Inflammatory macrophage (primary cell): ENCODE measurements around the gene TUBGCP3.

ENCODE experiments used
- DNase-seq, 2 donors: peaks; one replicate each; pipeline ENCODE4 v3.0.0-alpha.2; 2020 to 2022

The TUBGCP3 gene

DNA sequence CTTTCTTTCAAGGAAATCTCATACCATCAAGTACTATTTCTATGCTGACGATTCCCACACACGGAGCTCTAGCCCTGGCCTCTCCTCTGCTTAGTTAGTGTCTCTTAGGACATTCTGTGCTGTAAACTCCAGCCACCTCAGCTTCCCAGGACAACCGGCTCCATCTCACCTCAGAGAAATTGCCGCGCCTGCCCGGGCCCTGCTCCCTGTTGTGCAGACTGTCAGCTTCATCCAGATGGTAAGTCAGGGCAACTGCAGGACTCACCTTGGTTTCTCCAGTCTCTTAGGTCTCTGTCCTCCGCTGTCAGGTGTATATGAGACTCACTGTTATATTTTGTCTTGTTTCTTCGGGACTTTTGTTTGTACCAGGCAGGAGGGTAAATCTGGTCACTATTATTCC lies 113.1 kb downstream of the TUBGCP3 start:
- DNase-seq = no peak

- no peak for DNase-seq
Observed at GRCh38 chr13:112473818-112474217, 114.1 kb downstream of the TUBGCP3 start.

DNA sequence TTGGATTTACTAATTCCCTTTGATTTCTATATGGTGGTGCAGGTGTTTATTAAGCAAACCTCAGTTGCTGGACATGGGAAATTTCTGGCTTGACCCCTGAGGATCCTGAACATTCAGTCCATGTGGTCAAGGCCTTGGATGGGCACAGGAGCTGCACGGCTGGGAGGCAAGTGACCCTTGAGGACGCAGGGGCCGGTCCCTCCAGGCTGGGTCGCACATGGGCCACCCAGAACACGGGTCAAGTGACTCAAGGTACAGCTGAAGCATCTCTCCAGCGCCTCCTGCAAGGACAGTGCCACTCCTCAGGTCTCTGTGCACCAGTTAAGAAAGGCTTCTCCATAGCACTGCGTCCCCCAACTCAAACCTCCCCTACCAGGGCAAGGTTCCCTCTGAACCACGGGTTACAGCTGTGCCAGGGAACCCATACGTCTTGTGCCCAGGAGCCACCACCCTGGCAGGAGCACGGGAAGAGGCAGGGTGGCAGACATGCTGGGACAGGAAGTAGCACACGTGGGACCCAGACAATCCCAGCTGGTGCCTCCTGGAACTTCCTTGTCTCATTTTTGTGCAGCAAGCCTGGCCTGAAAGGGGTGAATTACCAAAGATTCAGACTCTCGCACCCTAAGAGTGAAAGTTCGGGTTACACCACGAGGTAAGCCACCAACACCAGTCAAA lies 118.7 kb downstream of the TUBGCP3 start:
- no peak for DNase-seq

DNA sequence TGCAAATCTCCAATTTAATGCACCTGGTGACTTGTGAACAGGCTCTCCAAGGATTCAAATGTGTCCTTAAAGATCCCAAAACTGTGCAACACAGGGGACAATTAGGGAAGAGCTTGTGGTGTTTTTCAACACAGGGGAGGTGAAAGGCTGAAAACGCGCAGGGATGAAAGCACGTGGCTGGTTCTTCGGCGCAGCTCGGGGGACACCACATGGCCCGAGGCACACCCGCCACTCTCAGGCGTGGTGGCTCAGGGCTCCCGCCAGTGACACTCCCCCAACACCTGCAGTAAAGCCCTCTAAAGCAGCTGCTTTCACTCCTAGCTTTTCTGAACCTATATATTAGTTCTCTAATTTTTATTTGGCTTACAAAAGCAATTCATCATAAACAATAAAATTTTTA lies 119.9 kb downstream of the TUBGCP3 start:
- DNase-seq = no peak

DNA sequence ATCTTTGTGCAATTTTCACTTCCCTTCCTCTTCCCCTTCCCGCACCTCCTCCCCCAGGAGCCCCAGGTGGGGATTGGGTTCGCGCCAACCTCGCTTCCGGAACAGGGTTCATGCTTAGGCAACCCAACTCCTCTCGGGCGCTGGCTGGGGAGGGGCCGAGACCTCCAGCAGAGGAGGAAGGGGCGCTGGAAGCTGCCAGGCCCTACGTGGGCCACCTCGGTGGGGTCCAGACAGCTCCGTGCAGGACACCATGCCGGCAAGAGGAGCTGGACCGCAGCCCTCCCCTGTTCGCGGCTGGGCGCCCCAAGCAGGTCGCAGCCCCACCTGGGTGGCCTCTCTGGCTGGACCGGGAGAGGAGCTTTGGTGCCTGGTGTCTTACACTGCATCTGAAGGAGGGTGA lies 120.7 kb downstream of the TUBGCP3 start:
- no peak for DNase-seq

GRCh38 chr13:112466132-112467058 lies 121.6 kb downstream of the TUBGCP3 start:
- DNase-seq = no peak

- DNase-seq = no peak
Observed at GRCh38 chr13:112465251-112466131, 122.5 kb downstream of the TUBGCP3 start.

- no peak for DNase-seq
Observed at GRCh38 chr13:112464720-112465119, 123.2 kb downstream of the TUBGCP3 start.

DNA sequence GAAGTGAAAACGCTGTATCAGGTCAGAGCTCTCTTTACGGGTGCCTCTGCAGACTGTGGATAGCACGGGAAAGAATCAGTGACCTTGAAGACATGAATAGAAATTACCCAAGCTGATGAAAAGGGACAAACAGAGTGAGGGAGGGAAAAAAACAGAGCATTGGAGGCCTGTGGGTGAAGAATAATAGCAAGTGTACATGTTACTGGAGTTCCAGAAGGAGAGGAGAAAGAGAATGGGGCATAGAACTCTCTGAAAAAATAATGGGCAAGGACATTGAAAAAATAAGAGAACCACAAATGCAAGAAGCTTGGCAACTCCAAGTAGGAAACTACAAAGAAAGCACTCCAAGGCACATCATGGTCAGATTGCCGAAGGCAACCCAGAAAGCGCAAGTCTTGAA lies 125.5 kb downstream of the TUBGCP3 start:
- DNase-seq = no peak

DNA sequence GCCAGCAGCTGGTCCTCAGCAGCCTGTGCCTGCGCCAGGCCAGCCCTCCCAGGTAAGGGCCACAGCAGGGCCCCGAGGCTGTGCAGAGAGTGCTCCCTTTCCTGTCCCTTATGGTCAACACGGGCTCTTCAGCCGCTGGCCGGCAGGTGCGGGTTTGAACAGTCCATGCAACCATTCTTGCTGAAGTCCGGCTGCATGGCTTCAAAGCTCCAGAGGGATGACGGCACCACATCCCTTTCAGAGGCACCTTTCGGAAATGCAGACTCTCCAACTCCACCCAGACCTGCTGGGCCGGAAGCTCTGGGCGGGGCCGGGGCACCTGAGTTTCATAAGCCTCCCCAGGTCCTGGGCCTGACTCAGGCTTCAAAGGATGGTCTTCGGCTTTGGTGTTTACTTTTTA lies 130.5 kb downstream of the TUBGCP3 start:
- no peak for DNase-seq

DNA sequence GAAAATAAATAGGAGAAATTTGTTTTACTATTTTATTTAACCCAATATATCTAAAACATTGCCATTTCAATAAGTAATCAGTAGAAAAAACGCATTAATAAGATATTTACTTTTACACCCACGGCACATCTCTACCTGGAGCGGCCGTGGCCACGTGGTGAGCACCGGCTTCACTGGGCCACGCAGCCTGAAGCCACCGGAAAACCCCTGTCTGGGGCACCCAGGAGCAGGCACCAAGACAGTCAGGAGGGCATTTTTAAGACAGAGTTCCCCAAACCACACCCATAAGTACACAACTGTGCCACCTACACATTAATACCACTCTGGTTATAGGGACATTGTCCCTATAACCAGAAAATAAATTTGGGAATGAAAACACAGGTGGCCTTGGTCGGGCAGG lies 130.9 kb downstream of the TUBGCP3 start:
- no peak for DNase-seq

- DNase-seq = no peak
Observed at GRCh38 chr13:112456138-112457056, 131.6 kb downstream of the TUBGCP3 start.

- no peak for DNase-seq
Observed at GRCh38 chr13:112455476-112456059, 132.4 kb downstream of the TUBGCP3 start.

GRCh38 chr13:112454648-112455334 lies 133.2 kb downstream of the TUBGCP3 start:
- no peak for DNase-seq

GRCh38 chr13:112453874-112454647 lies 133.9 kb downstream of the TUBGCP3 start:
- no peak for DNase-seq

DNA sequence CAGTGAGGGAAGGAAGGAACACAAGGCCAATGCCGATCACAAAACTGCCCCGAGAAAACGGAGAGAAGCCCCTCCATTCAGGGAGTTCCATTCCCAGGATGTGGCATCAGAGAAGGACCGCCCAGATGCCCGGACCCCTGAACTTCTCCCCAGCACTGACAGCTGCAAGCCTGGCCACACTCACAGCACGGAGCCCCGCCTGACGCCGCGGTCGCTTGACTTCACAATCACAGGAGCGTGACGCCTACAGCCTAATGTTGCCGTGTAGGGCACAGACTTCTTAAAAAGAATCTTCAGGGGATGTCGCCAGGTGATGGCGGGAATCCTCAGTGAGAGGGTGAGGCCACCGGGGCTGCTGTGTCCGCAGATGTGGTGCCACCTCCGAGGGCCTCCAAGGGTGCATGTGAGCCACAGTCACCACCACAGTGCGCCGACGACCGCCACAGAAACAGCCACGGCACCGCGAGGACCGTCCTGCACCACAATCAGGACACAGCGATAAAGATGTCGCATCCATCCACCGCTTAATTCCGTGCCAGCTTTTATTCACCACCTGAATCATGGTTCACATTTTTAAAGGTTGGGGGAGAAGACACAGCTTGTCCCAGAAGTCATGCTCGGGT lies 134.6 kb downstream of the TUBGCP3 start:
- no peak for DNase-seq

DNA sequence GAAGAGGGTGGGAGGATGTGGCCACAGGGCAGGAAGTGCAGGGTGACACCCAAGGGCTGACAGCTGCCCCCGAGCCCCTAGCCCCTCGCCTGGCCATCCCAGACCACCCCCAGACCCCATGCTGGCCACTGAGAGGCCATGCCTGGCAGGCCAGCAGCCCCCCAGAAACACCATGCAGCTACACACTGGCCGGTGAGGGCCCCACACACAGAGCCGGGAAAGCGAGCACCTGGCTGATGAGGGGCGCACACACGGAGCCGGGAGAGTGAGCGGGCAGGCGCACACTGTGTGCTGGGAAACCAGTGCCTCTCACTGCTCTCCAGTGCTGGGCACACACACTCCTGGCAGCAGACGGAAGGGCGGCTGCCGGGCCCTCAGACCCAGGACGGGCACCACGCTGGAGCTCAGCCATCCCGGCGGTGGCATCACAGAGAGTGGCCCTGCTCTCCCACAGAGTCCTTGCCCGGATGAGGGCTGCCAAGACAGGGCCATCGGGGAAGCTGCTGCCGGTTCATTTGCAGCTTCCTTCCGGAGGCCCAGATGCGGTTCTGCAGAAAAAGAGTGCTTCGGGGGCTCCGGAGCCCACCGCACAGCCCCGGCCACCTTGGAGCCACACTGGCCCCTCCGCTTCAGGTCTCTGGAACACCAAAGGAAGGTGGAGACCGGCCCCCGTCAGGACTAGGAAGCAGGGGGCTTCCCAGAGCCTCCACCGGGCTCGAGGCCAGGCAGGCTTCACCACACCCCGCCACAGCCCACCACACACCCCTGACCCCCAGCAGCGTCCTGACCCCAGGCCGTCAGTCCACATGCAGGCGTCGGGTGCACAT lies 135.4 kb downstream of the TUBGCP3 start:
- no peak for DNase-seq

- DNase-seq = no peak
Observed at GRCh38 chr13:112451512-112452379, 136.2 kb downstream of the TUBGCP3 start.
